Measurements from ENCODE around the gene FGF13. TPM values are rescaled to one million over a fixed set of nuclear protein-coding genes. Genes with fewer than 3 reads are reported as not detected.

Gene FGF13
- polyA plus RNA-seq, 2 of the 4 experiments (the other 2 are of a cell fraction): 0.13 TPM; not detected in 1

- DNase-seq (ENCODE audit: low read depth in 1 of 2, low spot score in 1 of 2) (no peak), FAIRE-seq (no peak), ATAC-seq (no peak)
- TF ChIP-seq NPAS2 (CRISPR knock-in tag; IDR thresholded peaks at IDR 0.05; ENCODE audit: borderline replicate concordance): no peak
- TF ChIP-seq SMC3 (IDR thresholded peaks at IDR 0.05): no peak
- no peak for TF ChIP-seq FOSL2 (IDR thresholded peaks at IDR 0.05)
- TF ChIP-seq FOSL2 (CRISPR knock-in tag; IDR thresholded peaks at IDR 0.05): no peak
- no peak for TF ChIP-seq KDM5A (IDR thresholded peaks at IDR 0.05)
- TF ChIP-seq NR3C1 (IDR thresholded peaks at IDR 0.05): no peak
- TF ChIP-seq POLR2A (IDR thresholded peaks at IDR 0.05; ENCODE audit: low read length): no peak
- no peak for TF ChIP-seq FOXS1 (CRISPR knock-in tag; IDR thresholded peaks at IDR 0.05)
- TF ChIP-seq HEYL (CRISPR knock-in tag; IDR thresholded peaks at IDR 0.05): no peak
- TF ChIP-seq POLR2AphosphoS2 (conservative IDR thresholded peaks at IDR 0.05; ENCODE audit: low read length): no peak
- no peak for TF ChIP-seq BHLHE40 (IDR thresholded peaks at IDR 0.05; ENCODE audit: low read depth, low read length)
- TF ChIP-seq ZSCAN20 (CRISPR knock-in tag; IDR thresholded peaks at IDR 0.05): no peak
- no peak for TF ChIP-seq ATOH8 (CRISPR knock-in tag; IDR thresholded peaks at IDR 0.05; ENCODE audit: low read depth)
- TF ChIP-seq REST (IDR thresholded peaks at IDR 0.05): no peak
- no peak overlapping the region for H3K27ac ChIP-seq
- no peak overlapping the region for H3K4me3 ChIP-seq
- no peak overlapping the region for H3K4me2 ChIP-seq
- H3K4me1 ChIP-seq: no peaks in the 10 kb centered on the region
- 28% methylated on average over 5 of the region's 5 CpGs for WGBS (ENCODE audit: missing lambda C conversion rate)
- H3K9me3 ChIP-seq: no peaks in the 10 kb centered on the region
- CTCF ChIA-PET: no interaction called here
- POLR2A ChIA-PET: no interaction called here
Measured at GRCh38 chrX:138742217-138742616, 30.7 kb upstream of the FGF13 start.

- ATAC-seq (no peak), DNase-seq (ENCODE audit: low read depth in 1 of 2, low spot score in 1 of 2) (no peak), FAIRE-seq (no peak)
- Histone ChIP-seq H3K9me3 (no peaks in the 10 kb centered on the region), H3K4me1 (no peaks in the 10 kb centered on the region), H3K27ac (no peak overlapping the region), H3K4me2 (no peak overlapping the region), H3K4me3 (no peak overlapping the region)
- WGBS (ENCODE audit: missing lambda C conversion rate): 12% methylated on average over 2 of the region's 2 CpGs
- ChIA-PET POLR2A (no interaction called here), CTCF (interaction anchor here (1.0 kb wide), 1 partner anchor 24 kb away, joined by 6 read pairs; no protein-coding TSS in a partner anchor)
- TF ChIP-seq EHMT2 (IDR thresholded peaks at IDR 0.05; ENCODE audit: low read depth) (no peak), FOXS1 (CRISPR knock-in tag; IDR thresholded peaks at IDR 0.05) (no peak), EP300 (IDR thresholded peaks at IDR 0.05) (no peak), ELK1 (IDR thresholded peaks at IDR 0.05; ENCODE audit: low read depth, low read length) (no peak), RARB (CRISPR knock-in tag; IDR thresholded peaks at IDR 0.05) (no peak), RFX5 (IDR thresholded peaks at IDR 0.05) (no peak), HES2 (IDR thresholded peaks at IDR 0.05) (no peak), HOXA7 (CRISPR knock-in tag; IDR thresholded peaks at IDR 0.05) (no peak), CBX8 (IDR thresholded peaks at IDR 0.05) (no peak), RNF2 (IDR thresholded peaks at IDR 0.05; ENCODE audit: borderline replicate concordance, low read depth) (no peak), POLR2AphosphoS2 (conservative IDR thresholded peaks at IDR 0.05; ENCODE audit: low read length) (no peak), ZFP36 (IDR thresholded peaks at IDR 0.05; ENCODE audit: borderline replicate concordance, partially characterized antibody) (no peak), MAX (IDR thresholded peaks at IDR 0.05) (no peak), HMGXB4 (CRISPR knock-in tag; IDR thresholded peaks at IDR 0.05; ENCODE audit: borderline replicate concordance) (no peak), TFCP2L1 (CRISPR knock-in tag; IDR thresholded peaks at IDR 0.05) (no peak), BHLHE40 (IDR thresholded peaks at IDR 0.05; ENCODE audit: low read depth, low read length) (no peak), REST (IDR thresholded peaks at IDR 0.05) (no peak), ZSCAN20 (CRISPR knock-in tag; IDR thresholded peaks at IDR 0.05) (no peak)
Measured at GRCh38 chrX:138740341-138740740, 28.8 kb upstream of the FGF13 start.
